ENCODE data around the gene BIN2. TPM values are rescaled to one million over a fixed set of nuclear protein-coding genes. Genes with fewer than 3 reads are reported as not detected.

BIN2 gene
- total and polyA plus RNA-seq, 2 of the 4 experiments (the other 2 are of a cell fraction) = not detected

- H3K79me1 ChIP-seq (ENCODE audit: low read depth in 1 of 2, low read length in 2 of 2) = no peaks in the 10 kb centered on the region
- H3K9me1 ChIP-seq (ENCODE audit: insufficient read depth, low read length) = no peaks in the 10 kb centered on the region
- no peaks in the 10 kb centered on the region for H3K36me3 ChIP-seq (ENCODE audit: control insufficient read depth, insufficient read depth, low read length)
- in situ Hi-C loops (cut with MboI; ENCODE audit: low sequenced_read_pairs) = no loop called here
- H4K5ac ChIP-seq (ENCODE audit: low read depth, low read length) = no peak overlapping the region
- H2BK20ac ChIP-seq (ENCODE audit: low read depth, low read length) = no peak overlapping the region
- H3K18ac ChIP-seq (ENCODE audit: low read depth, low read length) = no peak overlapping the region
- no peak overlapping the region for H2BK120ac ChIP-seq (ENCODE audit: low read depth, low read length)
- no peak overlapping the region for H2AFZ ChIP-seq (replicated peaks; ENCODE audit: low read length, poor library complexity)
- ChIA-PET CTCF (no interaction called here), POLR2A (ENCODE audit: unreplicated experiment) (no interaction called here)
- no peaks in the 10 kb centered on the region for H3K27me3 ChIP-seq (ENCODE audit: control insufficient read depth, insufficient read depth, low read length)
- no peaks in the 10 kb centered on the region for H4K20me1 ChIP-seq (ENCODE audit: insufficient read depth, low read length)
- no peak overlapping the region for H3K23ac ChIP-seq (ENCODE audit: low read depth, low read length)
- no peaks in the 10 kb centered on the region for H3K4me1 ChIP-seq (ENCODE audit: control insufficient read depth, insufficient read depth, low read length)
- no peak overlapping the region for H2BK5ac ChIP-seq (ENCODE audit: low read depth, low read length, poor library complexity, severe bottlenecking)
- no peak overlapping the region for H4K91ac ChIP-seq (ENCODE audit: insufficient read depth, low read depth, low read length)
- intact Hi-C loops (cut with micrococcal nuclease) = no loop called here
- no peak overlapping the region for H3K56ac ChIP-seq (ENCODE audit: extremely low read depth, insufficient read depth, low read length)
- H3K9ac ChIP-seq (ENCODE audit: low read depth, low read length) = no peak overlapping the region
- H2AK5ac ChIP-seq (ENCODE audit: low read depth, low read length) = no peak overlapping the region
- dilution Hi-C loops (cut with HindIII; ENCODE audit: low sequenced_read_pairs, unreplicated experiment) = no loop called here
- H3K4me2 ChIP-seq (ENCODE audit: low read depth, low read length) = no peak overlapping the region
- H3K4me3 ChIP-seq (ENCODE audit: insufficient read depth, low read depth, low read length) = no peak overlapping the region
- no TSS peak for BruUV-seq (replicated peaks)
- no peak for ATAC-seq (ENCODE audit: low read depth)
- no peak overlapping the region for H2AK9ac ChIP-seq (replicated peaks; ENCODE audit: low read depth, low read length, poor library complexity)
- peak; percentile 15 for DNase-seq
- no peak overlapping the region for H3K4ac ChIP-seq (ENCODE audit: low read depth, low read length)
- no peaks in the 10 kb centered on the region for H3K9me3 ChIP-seq (ENCODE audit: control insufficient read depth, insufficient read depth, low read length)
- TF ChIP-seq RCOR1 (IDR thresholded peaks at IDR 0.05; ENCODE audit: insufficient replicate concordance, low read length) (no peak), ELK1 (IDR thresholded peaks at IDR 0.05; ENCODE audit: borderline replicate concordance, low read depth, low read length) (no peak), POLR2A (IDR thresholded peaks at IDR 0.05; ENCODE audit: low read depth, low read length) (no peak), NFE2L2 (IDR thresholded peaks at IDR 0.05; ENCODE audit: low read depth, low read length) (no peak), RFX5 (IDR thresholded peaks at IDR 0.05; ENCODE audit: low read depth, low read length) (no peak), BHLHE40 (IDR thresholded peaks at IDR 0.05; ENCODE audit: low read depth, low read length) (no peak), MXI1 (IDR thresholded peaks at IDR 0.05; ENCODE audit: borderline replicate concordance, low read depth, low read length) (no peak), CTCF (conservative IDR thresholded peaks at IDR 0.05; ENCODE audit: low read depth, low read length) (no peak), MAZ (IDR thresholded peaks at IDR 0.05; ENCODE audit: borderline replicate concordance, low read depth, low read length) (no peak), CEBPB (IDR thresholded peaks at IDR 0.05; ENCODE audit: low read depth, low read length) (no peak), FOS (IDR thresholded peaks at IDR 0.05; ENCODE audit: low read depth, low read length) (no peak), MAFK (IDR thresholded peaks at IDR 0.05; ENCODE audit: low read depth, low read length) (no peak), SMC3 (IDR thresholded peaks at IDR 0.05; ENCODE audit: low read depth, low read length) (no peak), USF2 (IDR thresholded peaks at IDR 0.05; ENCODE audit: low read depth, low read length) (no peak), RAD21 (IDR thresholded peaks at IDR 0.05; ENCODE audit: low read length) (no peak), CHD1 (IDR thresholded peaks at IDR 0.05; ENCODE audit: low read depth, low read length) (no peak)
- H4K8ac ChIP-seq (ENCODE audit: low read depth in 2 of 2, low read length in 2 of 2) = no peak overlapping the region
- no peak overlapping the region for H3K27ac ChIP-seq (ENCODE audit: insufficient read depth, low read length)
- no peak overlapping the region for H3K14ac ChIP-seq (replicated peaks; ENCODE audit: low read depth, low read length)
- H2BK15ac ChIP-seq (ENCODE audit: low read depth, low read length) = no peak overlapping the region
These were observed 30.3 kb downstream of the BIN2 start for GRCh38 chr12:51293696-51294095.

Data from IMR-90 (cell line).